Measurements from ENCODE around the gene CNOT3.
A peak's percentile ranks its signal among the peaks of the same experiment; 100 is the strongest.
"Not testable (repeated sequence)": the region's sequence is repeated elsewhere in the genome, so short reads cannot be mapped to it uniquely, and the experiment has no call there.

Gene CNOT3

GRCh38 chr19:54172471-54173358 is 35.2 kb downstream of the CNOT3 start, which contains the start of gene TMC4:
TSS of gene TMC4 (minus strand) at chr19:54173160. CDS start at chr19:54173117, 43 bp downstream.
- DNase-seq: peak; percentile 58

- no peak for DNase-seq
Measured at GRCh38 chr19:54173359-54173699, 35.8 kb downstream of the CNOT3 start.

- DNase-seq: no peak
Measured at GRCh38 chr19:54173951-54174834, 36.6 kb downstream of the CNOT3 start.

GRCh38 chr19:54178581-54179261 is 41.2 kb downstream of the CNOT3 start:
- no peak for DNase-seq

GRCh38 chr19:54179262-54179852 is 41.8 kb downstream of the CNOT3 start:
- DNase-seq: no peak

GRCh38 chr19:54179921-54180461 is 42.4 kb downstream of the CNOT3 start:
- DNase-seq: peak; percentile 52

GRCh38 chr19:54180691-54181091 is 43.1 kb downstream of the CNOT3 start:
- DNase-seq: no peak

GRCh38 chr19:54181894-54182293 is 44.3 kb downstream of the CNOT3 start:
- not testable (repeated sequence) for DNase-seq

- DNase-seq: no peak
Measured at GRCh38 chr19:54183431-54183830, 45.9 kb downstream of the CNOT3 start.

- DNase-seq: no peak
Measured at GRCh38 chr19:54186351-54186750, 48.8 kb downstream of the CNOT3 start.

- no peak for DNase-seq
Measured at GRCh38 chr19:54186934-54187381, 49.4 kb downstream of the CNOT3 start.

- DNase-seq: peak; percentile 61
Measured at GRCh38 chr19:54188215-54188871, 50.8 kb downstream of the CNOT3 start.

- no peak for DNase-seq
Measured at GRCh38 chr19:54189145-54189734, 51.7 kb downstream of the CNOT3 start, which contains the start of gene MBOAT7. TSS of gene MBOAT7 (minus strand) at chr19:54189580. CDS start at chr19:54188508, 1,072 bp downstream.

GRCh38 chr19:54189735-54190502 is 52.4 kb downstream of the CNOT3 start:
- DNase-seq: peak; percentile 99

GRCh38 chr19:54190503-54191010 is 53.0 kb downstream of the CNOT3 start:
- DNase-seq: peak; percentile 98

GRCh38 chr19:54191011-54191810 is 53.6 kb downstream of the CNOT3 start, which contains the start of gene TSEN34:
TSS of gene TSEN34 (plus strand) at chr19:54191308. CDS start at chr19:54191365, 57 bp downstream.
- DNase-seq: peak; percentile 77

GRCh38 chr19:54191811-54192453 is 54.4 kb downstream of the CNOT3 start:
- no peak for DNase-seq

- no peak for DNase-seq
Measured at GRCh38 chr19:54193011-54193410, 55.4 kb downstream of the CNOT3 start.

All from fibroblast of skin of back (primary cell).